GM21423 (cell line): ENCODE measurements around the gene SUMO4.
A peak's percentile ranks its signal among the peaks of the same experiment; 100 is the strongest.
"Not testable (repeated sequence)": the region's sequence is repeated elsewhere in the genome, so short reads cannot be mapped to it uniquely, and the experiment has no call there.

Experiments
- ATAC-seq: cut with Tn5 transposase; IDR thresholded peaks from one replicate; pipeline ENCODE4 v1.9.1; 2021; ENCODE audit warnings: mild to moderate bottlenecking, moderate library complexity; ENCODE audit not compliant: unreplicated experiment

The SUMO4 gene

DNA sequence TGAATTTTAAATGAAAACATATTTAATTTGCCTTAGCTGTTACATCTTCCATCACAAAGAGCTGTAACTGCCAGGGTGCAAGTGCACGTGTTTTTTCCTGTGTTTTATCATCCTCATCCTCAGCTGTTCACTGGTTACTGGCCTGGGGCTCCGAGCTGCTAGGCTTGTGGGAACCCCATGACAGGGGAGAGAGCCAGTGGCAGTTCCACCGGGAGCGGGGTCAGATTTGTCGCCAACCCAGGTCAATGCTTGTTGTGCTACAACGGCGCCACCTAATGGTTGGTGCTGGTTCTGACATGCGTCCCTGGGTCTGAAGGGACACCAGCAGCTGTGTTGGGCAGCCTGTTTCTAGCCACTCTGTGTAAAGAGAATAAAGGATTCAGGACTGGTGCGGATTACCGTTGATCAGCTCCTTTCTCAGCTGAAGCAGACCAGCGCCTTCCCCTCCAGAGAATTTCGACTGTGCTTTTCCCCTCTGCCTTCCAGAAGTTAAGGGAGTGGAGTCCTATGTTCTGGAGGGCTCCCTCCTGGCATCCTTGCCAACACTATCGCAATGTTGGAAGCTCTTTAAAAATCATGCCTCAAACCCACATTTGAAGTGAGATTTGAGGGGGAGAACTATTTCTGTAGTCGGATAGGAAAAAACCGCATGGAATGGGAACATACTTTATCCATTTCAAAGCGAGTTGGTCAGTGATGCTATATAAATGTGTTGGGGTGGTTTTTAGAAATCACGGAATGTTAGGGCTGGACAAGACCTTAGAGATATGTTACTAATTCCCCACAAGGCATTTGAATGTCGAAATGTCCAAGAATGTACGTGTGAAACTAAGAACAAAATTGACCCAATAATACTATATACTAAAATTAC is 32.1 kb downstream of the SUMO4 start:
- ATAC-seq, result peak; percentile 90

DNA sequence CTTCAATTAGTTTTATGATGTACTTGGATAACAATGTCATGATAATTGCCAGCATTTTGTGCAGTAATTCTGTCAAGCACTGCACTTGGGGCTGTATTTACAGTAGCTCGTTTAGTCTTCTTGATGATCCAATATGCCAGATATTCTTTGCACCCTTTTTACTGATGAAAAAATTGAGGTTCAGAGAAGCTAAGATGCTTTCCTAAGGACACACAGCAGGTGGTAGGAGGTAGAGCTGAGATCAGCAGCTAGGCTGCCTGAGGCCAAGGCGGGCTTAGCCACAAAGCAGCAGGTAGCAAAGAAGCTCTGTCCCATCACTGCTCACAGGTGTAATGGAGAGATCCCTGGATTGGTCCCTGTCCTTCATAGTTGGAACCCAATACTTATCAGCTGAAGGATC is 33.3 kb downstream of the SUMO4 start:
- ATAC-seq, result no peak

DNA sequence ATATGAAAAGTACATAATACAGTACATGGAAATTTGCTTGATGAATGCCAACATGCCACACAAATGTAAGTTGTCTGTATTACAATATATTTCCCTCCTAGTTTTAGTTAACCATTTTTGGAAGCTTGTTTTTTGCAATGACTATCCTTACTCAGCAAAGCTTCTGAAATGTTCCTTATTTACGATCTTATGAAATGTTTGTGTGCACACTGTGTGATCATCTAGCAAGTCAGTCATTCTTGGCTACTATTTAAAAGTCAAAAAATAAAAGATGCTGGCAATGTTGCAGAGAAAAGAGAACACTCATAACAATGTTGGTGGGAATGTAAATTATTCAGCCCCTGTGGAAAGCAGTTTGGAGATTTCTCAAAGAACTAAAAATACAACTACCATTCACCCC is 33.8 kb downstream of the SUMO4 start:
- ATAC-seq, result no peak

DNA sequence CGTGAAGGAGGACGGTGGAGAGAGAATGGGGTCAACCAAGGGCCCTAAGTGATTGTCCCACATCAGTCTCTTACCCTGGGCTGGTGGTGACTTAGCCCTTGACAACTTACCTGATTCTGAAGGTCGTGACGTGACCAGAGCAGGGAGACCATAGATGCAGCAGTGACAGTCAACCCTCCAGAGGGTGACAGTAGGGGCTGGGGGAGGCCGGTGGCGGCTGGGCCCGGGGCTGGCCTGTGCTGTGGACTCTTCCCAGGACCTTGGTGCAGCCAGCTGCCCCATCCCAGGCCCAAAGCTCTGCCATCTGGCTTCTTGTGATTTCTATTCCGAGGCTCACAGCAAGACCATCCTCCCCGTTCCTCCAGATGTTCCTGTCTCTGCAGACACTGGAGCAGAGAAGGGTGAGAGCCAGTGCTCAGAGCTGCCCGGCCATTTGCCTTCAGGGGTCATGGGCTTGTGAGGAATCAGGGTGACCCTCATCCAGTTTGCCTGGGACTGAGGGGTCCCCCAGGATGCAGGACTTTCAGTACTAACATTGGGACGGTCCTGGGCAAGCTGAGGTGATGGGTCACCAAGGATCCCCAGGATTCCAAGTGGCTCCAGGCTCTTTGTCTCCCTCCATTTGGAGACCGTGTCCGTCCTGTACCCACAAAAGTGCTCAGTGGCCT is 36.0 kb downstream of the SUMO4 start:
- ATAC-seq, result no peak

DNA sequence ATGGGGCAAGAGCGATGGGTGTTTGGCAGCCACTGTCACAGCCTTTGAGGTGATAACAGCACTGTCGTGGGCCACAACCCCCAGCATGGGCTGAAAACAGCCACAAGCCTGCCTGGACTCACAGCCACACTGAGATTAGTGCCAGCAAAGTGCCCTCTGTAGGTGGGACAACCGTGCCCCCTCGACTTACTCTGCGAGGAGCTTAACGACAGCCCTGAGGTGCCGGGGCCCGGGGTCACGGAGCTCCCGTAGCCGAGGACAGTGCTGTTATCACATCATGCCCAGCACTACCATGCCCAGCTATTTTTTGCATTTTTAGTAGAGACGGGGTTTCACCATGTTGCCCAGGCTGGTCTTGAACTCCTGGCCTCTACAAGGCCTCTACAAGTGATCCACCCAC is 36.6 kb downstream of the SUMO4 start:
- ATAC-seq, result no peak

DNA sequence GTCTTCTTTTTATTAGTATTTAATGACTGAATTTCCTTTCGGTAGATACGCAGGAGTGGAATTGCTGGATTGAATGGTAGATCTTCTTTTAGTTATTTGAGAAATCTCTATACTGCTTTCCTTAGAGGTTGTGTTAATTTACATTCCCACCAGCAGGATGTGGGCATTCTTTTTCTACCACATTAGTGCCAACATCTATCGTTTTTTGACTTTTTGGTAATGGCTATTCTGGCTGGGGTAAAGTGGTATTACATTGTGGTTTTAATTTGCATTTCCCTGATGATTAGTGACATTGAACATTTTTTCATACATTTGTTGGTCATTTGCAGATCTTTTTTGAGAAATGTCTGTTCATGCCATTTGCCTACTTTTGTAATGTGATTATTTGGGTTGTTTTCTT is 37.1 kb downstream of the SUMO4 start:
- ATAC-seq, result no peak

DNA sequence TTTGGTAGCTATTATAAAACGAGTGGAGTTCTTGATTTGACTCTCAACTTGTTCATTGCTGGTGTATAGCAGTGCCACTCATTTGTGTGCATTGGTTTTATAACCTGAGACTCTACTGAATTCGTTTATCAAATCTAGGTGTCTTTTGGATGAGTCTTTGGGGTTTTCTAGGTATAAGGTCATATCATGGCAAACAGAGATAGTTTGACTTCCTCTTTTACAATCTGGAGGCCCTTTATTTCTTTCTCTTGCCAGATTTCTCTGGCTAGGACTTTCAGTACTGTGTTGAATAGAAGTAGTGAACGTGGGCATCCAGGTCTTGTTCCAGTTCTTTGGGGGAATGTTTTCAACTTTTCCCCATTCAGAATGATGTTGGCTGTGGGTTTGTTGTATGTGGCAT is 38.8 kb downstream of the SUMO4 start:
- ATAC-seq, result peak; percentile 58

DNA sequence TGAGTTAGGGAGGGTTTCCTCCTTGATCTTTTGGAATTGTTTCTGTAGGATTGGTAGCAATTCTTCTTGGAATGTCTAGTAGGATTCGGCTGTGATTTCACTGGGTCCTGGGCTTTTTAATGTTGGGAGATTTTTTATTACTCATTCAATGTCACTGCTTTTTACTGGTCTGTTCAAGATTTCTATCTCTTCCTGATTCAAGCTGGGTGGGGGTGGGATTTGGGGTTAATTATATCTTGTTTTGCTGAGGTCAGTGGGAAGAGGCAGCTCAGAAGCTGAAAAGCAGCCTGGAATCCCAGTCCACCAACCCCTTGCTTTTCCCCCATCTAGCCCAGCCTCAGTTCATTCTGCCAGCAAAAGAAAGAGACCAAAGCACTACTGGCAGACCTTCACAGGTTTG is 39.6 kb downstream of the SUMO4 start:
- ATAC-seq, result no peak

DNA sequence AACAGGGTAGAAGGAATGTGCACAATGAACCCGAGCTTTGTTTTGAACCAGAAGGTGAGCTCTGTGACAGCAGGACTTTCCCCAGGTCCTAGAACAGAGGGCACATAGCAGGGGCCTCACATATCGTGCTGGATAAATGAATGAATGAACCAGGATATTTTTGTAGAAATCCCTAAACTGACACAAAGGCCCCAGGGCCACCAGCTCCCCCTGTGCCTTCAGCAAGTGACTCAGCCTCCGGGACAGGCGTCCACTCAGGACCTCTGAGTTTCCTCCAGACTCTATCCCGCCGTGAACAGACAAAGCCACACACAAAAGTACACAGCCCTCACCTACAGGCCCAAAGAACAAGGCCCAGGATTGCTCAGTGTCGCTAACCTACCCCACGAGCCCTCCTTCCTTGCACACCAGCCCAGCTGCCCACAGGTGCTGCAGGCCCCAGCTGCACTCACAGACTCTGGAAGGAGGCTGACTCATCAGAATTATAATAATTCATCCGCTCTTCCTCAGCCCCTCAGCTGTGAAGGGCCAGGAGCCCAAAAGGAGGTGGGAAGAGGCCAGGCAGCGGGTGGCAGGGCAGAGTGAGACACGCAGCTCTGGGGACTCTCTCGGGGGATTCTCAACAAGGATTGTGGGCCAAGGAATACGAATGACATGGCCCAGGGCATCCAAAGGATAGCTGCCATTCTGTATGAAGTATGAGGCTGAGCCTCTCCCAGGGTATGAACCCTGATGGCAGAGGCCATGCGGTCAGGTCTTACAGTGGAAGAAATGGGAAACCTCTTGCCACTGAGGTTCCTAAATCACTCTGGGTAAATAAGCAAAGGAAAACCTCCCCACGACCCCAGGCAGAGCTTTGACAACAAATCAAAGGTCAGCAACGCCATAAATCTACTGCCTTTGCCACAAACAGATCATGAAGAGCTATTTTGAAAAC is 40.9 kb downstream of the SUMO4 start:
- ATAC-seq, result no peak

DNA sequence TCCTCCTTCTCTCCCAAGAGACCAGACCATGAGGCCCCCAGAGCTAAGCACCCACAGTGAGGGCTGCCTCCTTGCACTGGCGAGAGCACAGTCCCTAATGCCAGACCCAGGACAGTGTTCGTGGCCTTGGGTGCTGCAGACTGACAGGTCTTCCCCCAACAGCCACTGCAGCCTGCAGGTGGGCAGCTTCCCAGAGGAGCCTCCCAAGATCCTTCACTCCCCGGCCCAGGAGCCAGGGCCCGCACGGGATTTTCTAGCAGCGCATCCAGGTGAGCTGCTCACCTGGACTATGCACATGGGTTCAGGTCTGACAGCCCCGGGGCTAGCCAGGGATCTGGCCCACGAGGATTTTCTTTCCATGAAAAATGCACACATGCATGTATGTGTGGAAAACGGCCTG is 41.7 kb downstream of the SUMO4 start:
- no peak for ATAC-seq

DNA sequence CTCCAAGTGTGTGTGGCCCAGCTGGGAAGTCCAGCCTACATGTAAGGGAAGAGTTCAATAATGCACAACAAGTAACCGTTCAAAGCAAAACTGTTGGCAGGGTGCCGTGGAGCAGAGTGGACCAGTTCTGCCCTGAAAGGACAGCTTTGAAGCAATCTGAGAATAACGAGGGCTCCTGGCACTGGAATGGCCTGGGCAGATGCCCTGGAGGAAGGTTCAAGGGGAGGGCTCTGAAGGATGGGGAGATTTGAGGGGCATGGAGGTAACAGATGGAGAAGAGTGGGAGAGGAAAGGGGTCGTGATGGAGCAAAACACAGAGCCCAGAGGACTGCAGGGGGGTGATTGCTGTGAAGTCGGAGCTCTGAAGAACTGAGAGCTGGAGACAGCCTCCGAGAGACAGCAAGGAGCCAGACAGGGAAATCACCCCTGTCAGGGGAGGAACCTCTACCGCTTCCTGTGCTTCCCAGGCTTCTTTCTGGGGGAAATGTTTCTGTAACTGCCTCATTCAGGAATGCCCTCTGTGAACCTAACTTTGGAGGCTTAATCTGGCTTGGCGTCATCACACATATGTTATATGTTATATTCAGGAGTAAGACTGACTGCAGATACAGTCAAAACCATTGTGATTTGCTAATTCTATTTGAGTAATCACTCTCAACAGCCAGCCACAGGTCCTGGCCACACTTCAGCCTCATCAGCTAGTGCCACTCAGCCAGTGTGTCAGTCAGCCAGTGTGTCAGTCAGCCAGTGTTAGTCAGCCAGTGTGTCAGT is 43.5 kb downstream of the SUMO4 start:
- no peak for ATAC-seq

DNA sequence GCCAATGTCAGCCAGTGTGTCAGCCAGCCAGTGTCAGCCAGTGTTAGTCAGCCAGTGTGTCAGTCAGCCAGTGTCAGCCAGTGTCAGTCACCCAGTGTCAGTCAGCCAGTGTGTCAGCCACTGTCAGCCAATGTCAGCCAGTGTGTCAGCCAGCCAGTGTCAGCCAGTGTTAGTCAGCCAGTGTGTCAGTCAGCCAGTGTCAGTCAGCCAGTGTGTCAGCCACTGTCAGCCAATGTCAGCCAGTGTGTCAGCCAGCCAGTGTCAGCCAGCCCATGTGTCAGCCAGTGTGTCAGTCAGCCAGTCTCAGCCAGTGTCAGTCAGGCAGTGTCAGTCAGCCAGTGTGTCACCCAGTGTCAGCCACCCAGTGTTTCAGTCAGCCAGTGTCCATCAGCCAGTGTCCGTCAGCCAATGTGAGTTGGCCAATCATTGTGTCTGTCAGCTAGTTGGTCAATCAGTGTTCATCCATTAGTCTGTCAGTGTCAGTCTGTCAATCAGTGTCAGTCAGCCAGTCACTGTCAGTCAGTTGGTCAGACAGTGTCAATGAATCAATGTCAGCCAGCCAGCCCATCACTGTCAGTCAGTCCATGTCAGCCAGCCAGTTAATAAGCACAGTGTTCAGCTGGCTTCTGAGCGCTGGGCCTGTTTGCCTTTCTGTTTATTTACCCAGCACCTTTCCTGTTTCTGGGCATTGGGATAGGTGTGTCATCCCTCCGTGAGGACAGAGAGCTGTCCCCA is 44.5 kb downstream of the SUMO4 start:
- not testable (repeated sequence) for ATAC-seq

DNA sequence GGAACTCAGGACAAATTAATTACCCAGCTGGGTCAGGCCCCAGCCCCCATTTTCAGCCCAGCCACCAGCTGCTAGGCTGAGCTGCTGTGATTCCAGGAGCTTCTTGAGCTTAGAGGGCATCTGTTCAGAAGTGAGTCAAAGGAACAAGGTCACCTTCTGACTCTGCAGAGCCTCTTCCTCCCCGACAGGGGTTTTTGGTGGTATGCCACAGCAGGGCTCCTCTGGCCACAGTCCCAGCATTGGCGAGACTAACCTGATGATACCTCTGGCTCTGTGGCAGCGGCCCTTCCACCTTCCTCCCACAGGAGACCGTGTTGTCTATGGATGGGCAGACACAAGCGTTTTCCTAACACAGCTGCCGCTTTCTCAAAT is 45.0 kb downstream of the SUMO4 start:
- no peak for ATAC-seq

DNA sequence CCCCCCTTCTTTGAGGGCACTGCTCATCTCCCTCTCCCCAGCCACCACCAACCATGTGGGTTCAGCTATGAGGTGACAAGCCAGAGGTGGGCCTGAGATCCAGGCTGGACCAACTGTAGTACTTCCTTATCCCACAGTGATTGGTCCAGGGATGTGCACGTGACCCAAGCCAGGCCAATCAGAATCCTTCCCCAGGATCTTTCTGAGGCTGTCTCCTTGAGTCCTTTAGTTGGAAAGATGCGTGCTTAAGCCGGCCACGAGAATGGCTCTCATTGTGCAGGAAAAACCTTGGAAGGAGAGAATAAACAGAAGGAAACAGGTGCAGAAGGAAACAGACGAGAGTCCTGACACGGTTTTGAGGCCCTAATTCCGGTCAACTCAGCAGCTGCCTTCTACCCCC is 45.5 kb downstream of the SUMO4 start:
- ATAC-seq, result no peak

DNA sequence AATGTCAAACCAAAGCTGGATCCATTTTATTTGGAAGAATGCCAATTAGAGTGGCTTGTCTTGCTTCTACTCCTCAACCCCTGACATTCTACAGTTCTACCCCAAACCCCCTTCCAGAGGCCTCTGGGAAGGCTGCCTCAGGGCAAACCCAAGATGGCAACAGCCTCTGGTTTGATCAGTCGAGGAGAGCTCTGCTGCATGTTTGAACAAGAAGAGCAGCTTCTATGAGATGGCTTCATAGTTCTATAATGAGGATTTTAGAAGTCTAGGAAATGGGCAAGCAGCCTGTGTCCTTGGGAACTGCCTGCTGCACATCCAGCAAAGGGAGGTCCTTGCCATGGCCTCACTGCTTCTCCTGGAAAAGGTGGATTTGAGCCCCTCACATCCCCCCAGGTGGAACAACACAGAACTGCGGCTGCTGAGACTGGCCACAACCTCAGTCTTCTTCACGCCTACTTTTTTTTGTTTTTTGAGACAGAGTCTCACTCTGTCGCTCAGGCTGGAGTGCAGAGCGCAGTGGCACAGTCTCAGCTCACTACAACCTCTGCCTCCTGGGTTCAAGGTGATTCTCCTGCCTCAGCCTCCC is 46.8 kb downstream of the SUMO4 start:
- ATAC-seq, result no peak

DNA sequence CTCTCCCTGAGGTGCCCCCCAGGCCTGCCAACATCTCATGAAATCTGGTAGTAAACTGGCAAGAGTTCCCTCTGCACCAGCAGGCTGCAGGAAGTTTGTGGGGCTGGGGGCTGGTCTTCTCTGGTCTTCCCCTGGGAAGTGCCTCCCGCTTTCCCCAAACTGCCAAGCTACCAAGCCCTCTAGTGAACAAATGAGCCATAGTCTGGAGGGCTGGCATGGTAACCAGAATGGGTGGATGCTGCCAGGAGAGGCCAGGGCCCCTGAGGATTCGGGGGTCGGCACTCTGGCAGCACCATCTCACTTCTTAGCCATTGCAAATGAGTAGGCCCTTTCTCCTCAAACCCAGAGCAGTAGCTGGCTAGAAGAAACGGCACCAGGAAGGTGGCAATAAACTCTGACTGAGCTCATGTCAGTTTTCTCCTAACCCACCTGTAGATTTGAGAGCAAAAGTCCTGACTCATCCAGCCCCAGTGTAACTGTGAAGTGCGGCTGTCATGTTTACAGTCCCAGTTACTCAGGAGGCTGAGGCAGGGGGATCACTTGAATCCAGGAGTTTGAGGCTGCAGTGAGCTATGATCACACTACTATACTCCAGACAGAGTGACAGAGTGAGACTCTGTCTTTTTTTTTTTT is 48.9 kb downstream of the SUMO4 start:
- no peak for ATAC-seq

DNA sequence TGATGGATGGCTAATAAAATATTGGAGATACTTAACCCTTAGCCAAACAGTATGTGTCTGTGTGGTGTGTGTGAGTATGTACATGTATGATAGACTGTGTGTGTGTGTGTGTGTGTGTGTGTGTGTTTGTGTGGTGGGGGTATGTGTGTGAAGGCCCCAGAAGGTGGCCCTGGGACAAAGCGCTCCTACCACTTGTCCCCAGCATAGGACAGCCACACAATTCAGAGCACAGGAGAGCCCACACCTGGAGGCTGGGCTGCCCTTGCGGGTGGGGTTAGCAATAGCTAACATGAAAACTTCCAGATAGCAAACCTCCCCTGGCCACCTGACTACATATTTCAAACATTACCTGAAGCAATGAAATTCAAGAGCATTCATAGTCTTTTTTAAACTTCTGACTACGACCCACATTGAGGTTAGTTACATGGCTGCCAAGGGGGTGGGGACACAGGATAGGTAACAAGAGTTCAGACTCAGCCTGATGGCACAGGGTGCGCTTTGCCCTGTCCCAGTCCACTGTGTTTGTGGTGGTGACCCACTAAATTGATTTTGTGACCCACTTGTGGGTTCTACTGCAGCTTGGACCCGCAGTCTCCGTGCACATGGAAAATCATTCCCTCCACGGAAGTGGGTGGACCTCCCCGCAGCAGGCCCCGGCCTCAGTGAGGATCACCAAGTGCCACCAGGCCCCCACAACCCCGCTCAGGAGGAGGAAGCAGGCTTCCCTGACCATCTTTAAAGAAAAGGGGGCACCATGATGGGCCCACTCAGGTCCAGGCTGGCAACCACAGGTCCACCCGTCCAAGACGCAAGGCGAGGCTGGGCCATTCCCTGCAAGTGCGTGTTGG is 50.0 kb downstream of the SUMO4 start:
- ATAC-seq, result no peak
